MCF 10A (cell line): ENCODE results near the gene MAN1C1. TPM values are rescaled to one million over a fixed set of nuclear protein-coding genes. Genes with fewer than 3 reads are reported as not detected.
A peak's percentile ranks its signal among the peaks of the same experiment; 100 is the strongest.

Experiments
- BruUV-seq: library from RNA; stranded (reverse); fragments of 400-500 nt; replicated peaks from 2 replicates; lab custom pipeline; 2021; lab: Mats Ljungman, UMichigan
- CTCF ChIA-PET: fragments of 300-600 bp; sonication (Branson Sonifier 250); formaldehyde crosslinking; extraction: SDS; loops from one replicate; lab custom pipeline; 2021; ENCODE audit warnings: antibody characterized with exemption, inconsistent platforms; lab: Yijun Ruan, JAX
- POLR2A ChIA-PET: fragments of 300-600, 350-650 bp; sonication (Branson Sonifier 250); formaldehyde crosslinking; extraction: SDS; loops from one replicate; lab custom pipeline; 2020; ENCODE audit warnings: antibody characterized with exemption, inconsistent platforms; lab: Yijun Ruan, JAX
- DNase-seq: peaks from one replicate; pipeline ENCODE4 v3.0.0-alpha.2; 2018; ENCODE audit not compliant: unreplicated experiment
- H3K27ac Mint-ChIP-seq: one replicate; pipeline ENCODE4 v1.8.0; 2022; ENCODE audit warnings: mild to moderate bottlenecking, low read depth, mixed read lengths; ENCODE audit not compliant: unreplicated experiment
- H3K27me3 Mint-ChIP-seq: one replicate; pipeline ENCODE4 v1.8.0; 2022; ENCODE audit warnings: mixed read lengths; ENCODE audit not compliant: insufficient read depth, unreplicated experiment
- H3K36me3 Mint-ChIP-seq: one replicate; pipeline ENCODE4 v1.8.0; 2022; ENCODE audit warnings: mild to moderate bottlenecking, moderate library complexity, mixed read lengths; ENCODE audit not compliant: insufficient read depth, unreplicated experiment
- H3K4me1 Mint-ChIP-seq: one replicate; pipeline ENCODE4 v1.8.0; 2022; ENCODE audit warnings: mixed read lengths; ENCODE audit not compliant: insufficient read depth, unreplicated experiment
- H3K4me3 Mint-ChIP-seq: one replicate; pipeline ENCODE4 v1.8.0; 2022; ENCODE audit warnings: mild to moderate bottlenecking, moderate library complexity, mixed read lengths; ENCODE audit not compliant: unreplicated experiment
- H3K9me3 Mint-ChIP-seq: one replicate; pipeline ENCODE4 v1.8.0; 2022; ENCODE audit warnings: mixed read lengths; ENCODE audit not compliant: unreplicated experiment
- intact Hi-C: fragments of 100-400 bp; cut with micrococcal nuclease; formaldehyde crosslinking; loops from 2 replicates; pipeline ENCODE4 v1.14.1; 2022
- total RNA-seq: library from RNA; stranded (reverse); gene quantifications from 2 replicates; pipeline ENCODE4 v1.2.3, GENCODE V29; 2022
- TF ChIP-seq, protein P1 (sequence below): fragments of 200-600 bp; IDR thresholded peaks from one replicate; pipeline ENCODE4 v1.8.0; 2022; ENCODE audit warnings: antibody characterized with exemption, mild to moderate bottlenecking; ENCODE audit not compliant: unreplicated experiment

MAN1C1 gene
- total RNA-seq, 1 experiment from 2014 or later: not detected

DNA sequence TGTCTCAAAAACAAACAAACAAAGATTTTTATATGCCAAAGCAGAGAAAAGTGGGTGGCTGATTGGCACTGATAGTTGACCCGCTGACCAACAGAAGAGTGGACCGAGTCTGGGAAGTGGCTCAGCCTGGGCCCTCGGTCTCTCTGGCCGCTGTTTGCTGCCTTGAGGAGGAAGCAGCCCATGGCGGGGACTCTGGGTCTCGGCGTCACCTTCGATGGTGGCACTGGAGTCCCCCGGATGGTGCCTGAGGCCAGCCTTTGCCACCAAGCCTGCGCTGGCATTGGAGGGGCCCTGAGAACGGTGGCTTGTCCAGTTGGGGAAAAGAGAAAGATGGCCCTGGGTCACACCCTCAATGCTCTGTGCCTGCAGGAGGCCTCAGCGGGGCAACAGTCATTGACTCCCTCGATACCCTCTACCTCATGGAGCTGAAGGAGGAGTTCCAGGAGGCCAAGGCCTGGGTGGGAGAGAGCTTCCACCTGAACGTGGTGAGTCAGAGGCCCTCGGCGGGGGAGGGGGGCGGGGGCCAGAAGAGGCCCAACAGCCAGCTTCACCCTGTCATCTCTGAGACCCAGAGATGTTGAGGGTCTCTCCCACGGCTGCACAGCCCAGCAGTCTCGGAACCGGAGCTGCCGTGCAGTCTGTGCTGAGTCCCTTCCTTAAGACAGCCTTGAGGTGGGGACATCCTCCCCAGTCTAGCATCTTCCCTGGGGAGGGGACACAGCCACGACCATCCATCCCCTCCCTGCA lies 129.9 kb downstream of the MAN1C1 start:
- TF ChIP-seq, protein P1, sequence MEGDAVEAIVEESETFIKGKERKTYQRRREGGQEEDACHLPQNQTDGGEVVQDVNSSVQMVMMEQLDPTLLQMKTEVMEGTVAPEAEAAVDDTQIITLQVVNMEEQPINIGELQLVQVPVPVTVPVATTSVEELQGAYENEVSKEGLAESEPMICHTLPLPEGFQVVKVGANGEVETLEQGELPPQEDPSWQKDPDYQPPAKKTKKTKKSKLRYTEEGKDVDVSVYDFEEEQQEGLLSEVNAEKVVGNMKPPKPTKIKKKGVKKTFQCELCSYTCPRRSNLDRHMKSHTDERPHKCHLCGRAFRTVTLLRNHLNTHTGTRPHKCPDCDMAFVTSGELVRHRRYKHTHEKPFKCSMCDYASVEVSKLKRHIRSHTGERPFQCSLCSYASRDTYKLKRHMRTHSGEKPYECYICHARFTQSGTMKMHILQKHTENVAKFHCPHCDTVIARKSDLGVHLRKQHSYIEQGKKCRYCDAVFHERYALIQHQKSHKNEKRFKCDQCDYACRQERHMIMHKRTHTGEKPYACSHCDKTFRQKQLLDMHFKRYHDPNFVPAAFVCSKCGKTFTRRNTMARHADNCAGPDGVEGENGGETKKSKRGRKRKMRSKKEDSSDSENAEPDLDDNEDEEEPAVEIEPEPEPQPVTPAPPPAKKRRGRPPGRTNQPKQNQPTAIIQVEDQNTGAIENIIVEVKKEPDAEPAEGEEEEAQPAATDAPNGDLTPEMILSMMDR: no peak
- intact Hi-C loops: no loop called here
- POLR2A ChIA-PET: no interaction called here
- Mint-ChIP-seq H3K27me3 (peaks cover 22% of the 10 kb centered on the region), H3K36me3 (no peaks in the 10 kb centered on the region), H3K4me1 (peaks cover 6% of the 10 kb centered on the region), H3K27ac (no peak overlapping the region), H3K4me3 (no peak overlapping the region), H3K9me3 (no peaks in the 10 kb centered on the region)
- BruUV-seq: no TSS peak
- DNase-seq: no peak
- CTCF ChIA-PET: no interaction called here

GRCh38 chr1:25747046-25747719 lies 130.6 kb downstream of the MAN1C1 start:
- Mint-ChIP-seq H3K9me3 (no peaks in the 10 kb centered on the region), H3K4me1 (peaks cover 6% of the 10 kb centered on the region), H3K27ac (peak overlapping the region; percentile 92), H3K27me3 (peaks cover 17% of the 10 kb centered on the region), H3K4me3 (no peak overlapping the region), H3K36me3 (no peaks in the 10 kb centered on the region)
- no TSS peak for BruUV-seq
- no peak for DNase-seq
- ChIA-PET CTCF (interaction anchor here (1.6 kb wide), 1 partner anchor 50 kb away, joined by 4 read pairs; no protein-coding TSS in a partner anchor), POLR2A (no interaction called here)
- intact Hi-C loops: no loop called here
- TF ChIP-seq, protein P1: no peak

GRCh38 chr1:25748531-25749205 lies 132.1 kb downstream of the MAN1C1 start:
- no TSS peak for BruUV-seq
- POLR2A ChIA-PET: interaction anchor here (0.6 to 1.4 kb wide), 6 partner anchors 10 to 757 kb away, joined by 3 to 4 read pairs (median 3); no protein-coding TSS in a partner anchor
- Mint-ChIP-seq H3K36me3 (no peaks in the 10 kb centered on the region), H3K4me1 (peaks cover 6% of the 10 kb centered on the region), H3K27me3 (peaks cover 13% of the 10 kb centered on the region), H3K4me3 (no peak overlapping the region), H3K27ac (peak overlapping the region; percentile 92), H3K9me3 (no peaks in the 10 kb centered on the region)
- intact Hi-C loops: no loop called here
- TF ChIP-seq, protein P1: no peak
- CTCF ChIA-PET: interaction anchor here (1.6 kb wide), 1 partner anchor 52 kb away, joined by 4 read pairs; no protein-coding TSS in a partner anchor
- peak; percentile 9 for DNase-seq
